GM21526 (cell line): Measurements from ENCODE around the gene GAGE12J.
"Not testable (repeated sequence)": the region's sequence is repeated elsewhere in the genome, so short reads cannot be mapped to it uniquely, and the experiment has no call there.

Experiments
- ATAC-seq: cut with Tn5 transposase; IDR thresholded peaks from one replicate; pipeline ENCODE4 v1.9.1; 2021; ENCODE audit warnings: moderate library complexity; ENCODE audit not compliant: unreplicated experiment, low FRiP score

The GAGE12J gene

GRCh38 chrX:49309401-49309981 is 12.3 kb upstream of the GAGE12J start:
- no peak for ATAC-seq

- ATAC-seq: no peak
Measured at GRCh38 chrX:49310371-49310770, 11.5 kb upstream of the GAGE12J start.

- ATAC-seq: no peak
Measured at GRCh38 chrX:49312176-49312575, 9.7 kb upstream of the GAGE12J start.

GRCh38 chrX:49316085-49316484 is 5.8 kb upstream of the GAGE12J start:
- no peak for ATAC-seq

- not testable (repeated sequence) for ATAC-seq
Measured at GRCh38 chrX:49322266-49322665, 429 bp downstream of the GAGE12J start.

GRCh38 chrX:49323735-49324134 is 1.9 kb downstream of the GAGE12J start:
- ATAC-seq: not testable (repeated sequence)

- not testable (repeated sequence) for ATAC-seq
Measured at GRCh38 chrX:49330421-49330820, 8.6 kb downstream of the GAGE12J start.

- not testable (repeated sequence) for ATAC-seq
Measured at GRCh38 chrX:49331282-49331681, 9.4 kb downstream of the GAGE12J start, which contains the start of gene GAGE13. GAGE13 (plus strand) TSS chrX:49331582; CDS start chrX:49332738, 1,156 bp downstream.

GRCh38 chrX:49331841-49332240 is 10.0 kb downstream of the GAGE12J start:
- not testable (repeated sequence) for ATAC-seq

GRCh38 chrX:49341449-49341848 is 19.6 kb downstream of the GAGE12J start:
- ATAC-seq: not testable (repeated sequence)

- ATAC-seq: not testable (repeated sequence)
Measured at GRCh38 chrX:49344496-49345175, 22.8 kb downstream of the GAGE12J start.

- ATAC-seq: not testable (repeated sequence)
Measured at GRCh38 chrX:49345402-49345801, 23.6 kb downstream of the GAGE12J start.

GRCh38 chrX:49346150-49346549 is 24.3 kb downstream of the GAGE12J start:
- ATAC-seq: not testable (repeated sequence)
